Mucosa of stomach (tissue), 1 donor: ENCODE results near the gene AP2A1.
A peak's percentile ranks its signal among the peaks of the same experiment; 100 is the strongest.

ENCODE experiments used
- H3K27me3 ChIP-seq: one replicate; pipeline ENCODE4 v1.7.0; 2013; ENCODE audit warnings: mild to moderate bottlenecking, low read length; ENCODE audit not compliant: control insufficient read depth, insufficient read depth
- H3K36me3 ChIP-seq: one replicate; pipeline ENCODE4 v1.7.0; 2013; ENCODE audit warnings: low read length; ENCODE audit not compliant: control insufficient read depth, insufficient read depth
- H3K4me1 ChIP-seq: one replicate; pipeline ENCODE4 v1.7.0; 2013; ENCODE audit warnings: mild to moderate bottlenecking, low read length; ENCODE audit not compliant: control insufficient read depth, insufficient read depth
- H3K4me3 ChIP-seq: one replicate; pipeline ENCODE4 v1.7.0; 2013; ENCODE audit warnings: low read length
- H3K9ac ChIP-seq: one replicate; pipeline ENCODE4 v1.7.0; 2013; ENCODE audit warnings: mild to moderate bottlenecking, low read length, moderate library complexity
- H3K9me3 ChIP-seq: one replicate; pipeline ENCODE4 v1.7.0; 2013; ENCODE audit warnings: mild to moderate bottlenecking, low read length, moderate library complexity; ENCODE audit not compliant: control insufficient read depth
- donor health status: Pancreatic carcinoma.

AP2A1 gene

GRCh38 chr19:49850221-49850486 is 83.4 kb downstream of the AP2A1 start:
- Histone ChIP-seq H3K9ac (peak overlapping the region; percentile 100), H3K27me3 (no peaks in the 10 kb centered on the region), H3K4me3 (peak overlapping the region; percentile 95), H3K36me3 (no peaks in the 10 kb centered on the region), H3K9me3 (no peaks in the 10 kb centered on the region), H3K4me1 (peaks cover 30% of the 10 kb centered on the region)

- Histone ChIP-seq H3K36me3 (no peaks in the 10 kb centered on the region), H3K27me3 (no peaks in the 10 kb centered on the region), H3K9me3 (no peaks in the 10 kb centered on the region), H3K4me3 (peak within 1 kb of the TSS; percentile 95), H3K4me1 (peaks cover 30% of the 10 kb centered on the region), H3K9ac (peak within 1 kb of the TSS; percentile 100)
Measured at GRCh38 chr19:49850487-49851342, 83.9 kb downstream of the AP2A1 start, which contains the start of gene PTOV1. Gene PTOV1 (plus strand): TSS chr19:49851159.

GRCh38 chr19:49851456-49852259 is 84.9 kb downstream of the AP2A1 start:
- Histone ChIP-seq H3K4me3 (peak overlapping the region; percentile 14), H3K9ac (no peak overlapping the region), H3K36me3 (no peaks in the 10 kb centered on the region), H3K4me1 (peaks cover 30% of the 10 kb centered on the region), H3K27me3 (no peaks in the 10 kb centered on the region), H3K9me3 (no peaks in the 10 kb centered on the region)

GRCh38 chr19:49852631-49853126 is 85.9 kb downstream of the AP2A1 start:
- no peak overlapping the region for H3K9ac ChIP-seq

GRCh38 chr19:49853852-49854377 is 87.1 kb downstream of the AP2A1 start:
- peaks cover 9% of the 10 kb centered on the region for H3K36me3 ChIP-seq
- H3K9ac ChIP-seq = no peak overlapping the region

More at GRCh38 chr19:49852631-49853126, 85.9 kb downstream of the AP2A1 start:
- Histone ChIP-seq H3K27me3 (no peaks in the 10 kb centered on the region), H3K4me3 (peak overlapping the region; percentile 14), H3K36me3 (peaks cover 8% of the 10 kb centered on the region), H3K4me1 (peaks cover 30% of the 10 kb centered on the region), H3K9me3 (no peaks in the 10 kb centered on the region)

GRCh38 chr19:49854378-49855263 is 87.8 kb downstream of the AP2A1 start:
- H3K36me3 ChIP-seq = peaks cover 11% of the 10 kb centered on the region
- H3K9ac ChIP-seq = no peak overlapping the region
- H3K27me3 ChIP-seq = no peaks in the 10 kb centered on the region
- H3K9me3 ChIP-seq = no peaks in the 10 kb centered on the region
- H3K4me1 ChIP-seq = peaks cover 30% of the 10 kb centered on the region
- H3K4me3 ChIP-seq = no peak overlapping the region

More at GRCh38 chr19:49853852-49854377, 87.1 kb downstream of the AP2A1 start:
- H3K9me3 ChIP-seq = no peaks in the 10 kb centered on the region
- no peaks in the 10 kb centered on the region for H3K27me3 ChIP-seq
- peaks cover 30% of the 10 kb centered on the region for H3K4me1 ChIP-seq
- no peak overlapping the region for H3K4me3 ChIP-seq

GRCh38 chr19:49855277-49855675 is 88.5 kb downstream of the AP2A1 start:
- H3K36me3 ChIP-seq = peaks cover 13% of the 10 kb centered on the region
- H3K27me3 ChIP-seq = no peaks in the 10 kb centered on the region
- no peak overlapping the region for H3K4me3 ChIP-seq
- no peak overlapping the region for H3K9ac ChIP-seq
- H3K4me1 ChIP-seq = peaks cover 23% of the 10 kb centered on the region
- no peaks in the 10 kb centered on the region for H3K9me3 ChIP-seq

GRCh38 chr19:49855676-49856573 is 89.1 kb downstream of the AP2A1 start:
- Histone ChIP-seq H3K4me3 (no peak overlapping the region), H3K9me3 (no peaks in the 10 kb centered on the region), H3K4me1 (peaks cover 25% of the 10 kb centered on the region), H3K27me3 (no peaks in the 10 kb centered on the region), H3K9ac (no peak overlapping the region), H3K36me3 (peaks cover 20% of the 10 kb centered on the region)

GRCh38 chr19:49856574-49857021 is 89.8 kb downstream of the AP2A1 start:
- Histone ChIP-seq H3K4me1 (peaks cover 31% of the 10 kb centered on the region), H3K9me3 (no peaks in the 10 kb centered on the region), H3K9ac (no peak overlapping the region), H3K27me3 (no peaks in the 10 kb centered on the region), H3K4me3 (no peak overlapping the region), H3K36me3 (peaks cover 20% of the 10 kb centered on the region)
